HG03135 (cell line): Measurements from ENCODE around the gene BRD1.

Source experiments
- ATAC-seq: cut with Tn5 transposase; IDR thresholded peaks from one replicate; pipeline ENCODE4 v1.9.1; 2021; ENCODE audit warnings: mild to moderate bottlenecking, moderate library complexity; ENCODE audit not compliant: unreplicated experiment

BRD1 gene

GRCh38 chr22:49754696-49755630 is 72.7 kb downstream of the BRD1 start:
- no peak for ATAC-seq

- no peak for ATAC-seq
These were observed 73.5 kb downstream of the BRD1 start for GRCh38 chr22:49753961-49754695.

- no peak for ATAC-seq
These were observed 74.3 kb downstream of the BRD1 start for GRCh38 chr22:49753276-49753890.

- ATAC-seq: no peak
These were observed 75.0 kb downstream of the BRD1 start for GRCh38 chr22:49752598-49753091.

- no peak for ATAC-seq
These were observed 75.6 kb downstream of the BRD1 start for GRCh38 chr22:49751966-49752597.

- ATAC-seq: no peak
These were observed 76.2 kb downstream of the BRD1 start for GRCh38 chr22:49751318-49751965.

- ATAC-seq: no peak
These were observed 77.7 kb downstream of the BRD1 start for GRCh38 chr22:49749885-49750510.

- no peak for ATAC-seq
These were observed 78.4 kb downstream of the BRD1 start for GRCh38 chr22:49749227-49749626.

- no peak for ATAC-seq
These were observed 79.2 kb downstream of the BRD1 start for GRCh38 chr22:49748514-49748913.

GRCh38 chr22:49747716-49748115 is 80.0 kb downstream of the BRD1 start:
- ATAC-seq: no peak

- no peak for ATAC-seq
These were observed 80.5 kb downstream of the BRD1 start for GRCh38 chr22:49747130-49747529.

GRCh38 chr22:49746065-49746464 is 81.6 kb downstream of the BRD1 start:
- ATAC-seq: no peak

- no peak for ATAC-seq
These were observed 87.4 kb downstream of the BRD1 start for GRCh38 chr22:49740242-49740641.

GRCh38 chr22:49739138-49739537 is 88.5 kb downstream of the BRD1 start:
- ATAC-seq: no peak

- ATAC-seq: no peak
These were observed 89.1 kb downstream of the BRD1 start for GRCh38 chr22:49738566-49738965.

GRCh38 chr22:49738006-49738405 is 89.7 kb downstream of the BRD1 start:
- no peak for ATAC-seq

GRCh38 chr22:49737101-49737551 is 90.5 kb downstream of the BRD1 start:
- no peak for ATAC-seq

- ATAC-seq: no peak
These were observed 91.1 kb downstream of the BRD1 start for GRCh38 chr22:49736538-49736937.

GRCh38 chr22:49735901-49736421 is 91.7 kb downstream of the BRD1 start:
- ATAC-seq: no peak
